Parathyroid adenoma (tissue), 2 donors: ENCODE results near the gene FHL3.

Experiments
- H2AFZ ChIP-seq: fragments of 300-600 bp; sonication (generic); one replicate; pipeline ENCODE4 v1.7.0; 2017; ENCODE audit warnings: antibody characterized with exemption, mild to moderate bottlenecking
- H3K27ac ChIP-seq: fragments of 300-600 bp; sonication (generic); one replicate; pipeline ENCODE4 v1.7.0; 2017
- H3K27me3 ChIP-seq: fragments of 300-600 bp; sonication (generic); one replicate; pipeline ENCODE4 v1.7.0; 2017; ENCODE audit warnings: low read length; ENCODE audit not compliant: control insufficient read depth, insufficient read depth
- H3K36me3 ChIP-seq: fragments of 300-600 bp; sonication (generic); one replicate; pipeline ENCODE4 v1.7.0; 2017; ENCODE audit warnings: low read length; ENCODE audit not compliant: control insufficient read depth, insufficient read depth
- H3K4me1 ChIP-seq: fragments of 300-600 bp; sonication (generic); one replicate; pipeline ENCODE4 v1.7.0; 2017; ENCODE audit warnings: control low read depth
- H3K4me2 ChIP-seq: fragments of 300-600 bp; sonication (generic); one replicate; pipeline ENCODE4 v1.7.0; 2017; ENCODE audit warnings: low read length
- H3K4me3 ChIP-seq: fragments of 300-600 bp; sonication (generic); one replicate; pipeline ENCODE4 v1.7.0; 2017; ENCODE audit warnings: low read depth, low read length
- H3K79me2 ChIP-seq: fragments of 300-600 bp; sonication (generic); one replicate; pipeline ENCODE4 v1.7.0; 2017; ENCODE audit warnings: control low read depth
- H3K9ac ChIP-seq: fragments of 300-600 bp; sonication (generic); one replicate; pipeline ENCODE4 v1.7.0; 2017; ENCODE audit warnings: mild to moderate bottlenecking
- H3K9me3 ChIP-seq: fragments of 300-600 bp; sonication (generic); one replicate; pipeline ENCODE4 v1.7.0; 2017; ENCODE audit warnings: low read length; ENCODE audit not compliant: control insufficient read depth
- CTCF ChIP-seq: fragments of 300-600 bp; sonication (generic); IDR thresholded peaks from one replicate; pipeline ENCODE4 v1.7.0; 2017; ENCODE audit warnings: antibody characterized with exemption, mild to moderate bottlenecking
- donor health status: primary hyperparathyroidism.

The FHL3 gene

DNA sequence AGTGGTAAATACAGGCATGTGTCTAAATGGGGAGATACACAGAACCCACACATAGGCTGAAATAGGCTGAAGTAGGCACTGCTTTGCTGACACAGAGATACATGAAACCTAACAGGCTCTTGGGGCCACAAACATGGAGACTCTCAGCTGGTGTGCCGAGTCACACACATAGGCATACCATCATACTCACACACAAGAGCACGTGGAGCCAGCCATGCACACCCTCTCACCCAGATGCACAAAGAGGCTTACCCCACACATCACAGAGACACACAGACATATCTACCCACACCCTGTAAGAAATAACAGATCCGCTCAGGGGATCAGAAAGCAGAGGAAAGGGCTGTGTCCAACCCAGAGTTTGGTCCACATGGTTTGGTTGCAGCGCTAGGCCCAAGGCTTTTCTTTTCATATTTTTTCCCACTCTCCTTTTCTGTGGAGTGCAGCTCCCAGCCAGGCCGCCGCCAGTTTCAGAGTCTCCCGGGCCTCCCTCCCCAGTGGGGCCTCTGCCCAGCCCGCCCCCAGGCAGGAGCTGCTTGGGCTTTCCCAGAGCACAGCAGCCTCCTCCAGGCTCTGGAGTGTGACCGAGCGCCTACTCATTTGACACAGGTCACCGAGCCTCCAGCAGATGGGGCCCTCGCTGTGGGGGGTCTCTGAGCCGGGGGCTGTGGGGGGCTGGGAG, 45.2 kb upstream of the FHL3 start:
- Histone ChIP-seq H3K4me2 (no peak overlapping the region), H3K27ac (no peak overlapping the region), H2AFZ (no peak overlapping the region), H3K9me3 (no peaks in the 10 kb centered on the region), H3K4me3 (no peak overlapping the region), H3K9ac (no peak overlapping the region), H3K27me3 (no peaks in the 10 kb centered on the region), H3K4me1 (no peaks in the 10 kb centered on the region), H3K79me2 (no peaks in the 10 kb centered on the region), H3K36me3 (no peaks in the 10 kb centered on the region)
- no peak for TF ChIP-seq CTCF

DNA sequence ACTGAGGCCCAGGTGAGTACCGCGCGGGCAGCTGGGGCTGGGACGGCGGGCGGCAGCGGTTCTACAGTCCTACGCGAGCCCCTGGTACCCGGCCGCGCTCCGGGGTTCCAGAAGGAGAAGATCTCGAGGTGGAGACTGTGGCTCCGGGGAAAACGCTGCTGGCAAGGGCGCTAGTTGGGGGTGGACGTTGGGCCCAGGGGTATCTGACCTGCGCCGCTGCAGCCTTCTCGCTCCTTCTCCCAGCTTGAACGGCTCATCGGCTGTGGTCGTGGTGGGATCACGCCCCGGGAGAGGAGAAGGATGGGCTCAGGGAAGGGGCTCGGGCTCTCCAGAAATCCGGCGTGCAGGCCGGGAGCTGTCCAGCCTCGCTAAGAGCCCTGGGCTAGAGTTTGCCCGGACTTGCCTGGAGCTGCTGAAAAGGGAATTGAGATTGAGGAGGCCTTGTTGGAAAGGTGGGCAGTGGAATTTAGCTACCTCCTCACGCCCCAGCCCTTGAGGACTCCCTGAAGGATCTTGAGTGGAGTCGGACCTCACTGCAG, 42.4 kb upstream of the FHL3 start:
- no peak for TF ChIP-seq CTCF
- Histone ChIP-seq H3K9ac (no peak overlapping the region), H3K4me1 (no peaks in the 10 kb centered on the region), H3K27me3 (no peaks in the 10 kb centered on the region), H3K27ac (no peak overlapping the region), H3K4me2 (peak overlapping the region; percentile 87), H3K9me3 (no peaks in the 10 kb centered on the region), H3K36me3 (no peaks in the 10 kb centered on the region), H2AFZ (peak overlapping the region; percentile 68), H3K4me3 (peak overlapping the region; percentile 63), H3K79me2 (no peaks in the 10 kb centered on the region)

GRCh38 chr1:38046884-38047602, 41.7 kb upstream of the FHL3 start:
- Histone ChIP-seq H3K79me2 (no peaks in the 10 kb centered on the region), H3K27me3 (no peaks in the 10 kb centered on the region), H3K36me3 (no peaks in the 10 kb centered on the region), H3K9me3 (no peaks in the 10 kb centered on the region), H2AFZ (peak overlapping the region; percentile 68), H3K4me1 (no peaks in the 10 kb centered on the region), H3K9ac (no peak overlapping the region), H3K4me3 (peak overlapping the region; percentile 63), H3K4me2 (peak overlapping the region; percentile 87), H3K27ac (no peak overlapping the region)
- TF ChIP-seq CTCF = no peak

GRCh38 chr1:38046333-38046883, 41.1 kb upstream of the FHL3 start, which contains the start of gene POU3F1:
TSS of gene POU3F1 (minus strand) at chr1:38046793. CDS start at chr1:38046743, 50 bp downstream.
- H2AFZ ChIP-seq = peak within 1 kb of the TSS; percentile 68
- H3K4me1 ChIP-seq = no peaks in the 10 kb centered on the region
- no peak for TF ChIP-seq CTCF
- H3K27me3 ChIP-seq = no peaks in the 10 kb centered on the region
- no peaks in the 10 kb centered on the region for H3K9me3 ChIP-seq
- no peaks in the 10 kb centered on the region for H3K36me3 ChIP-seq
- no peak within 1 kb of the TSS for H3K27ac ChIP-seq
- no peak within 1 kb of the TSS for H3K9ac ChIP-seq
- H3K4me2 ChIP-seq = peak within 1 kb of the TSS; percentile 87
- peak within 1 kb of the TSS; percentile 63 for H3K4me3 ChIP-seq
- H3K79me2 ChIP-seq = no peaks in the 10 kb centered on the region
